Measurements from ENCODE around the gene NME8.

- TF ChIP-seq CTCF (conservative IDR thresholded peaks at IDR 0.05; ENCODE audit: low read length) (no peak), EZH2phosphoT487 (IDR thresholded peaks at IDR 0.05; ENCODE audit: borderline replicate concordance, low read depth, low read length) (no peak)
Observed at GRCh38 chr7:37899712-37900247, 51.4 kb downstream of the NME8 start.
